HG02610 (cell line): ENCODE measurements around the gene STAT2.

Experiments
- ATAC-seq: cut with Tn5 transposase; IDR thresholded peaks from one replicate; pipeline ENCODE4 v1.9.1; 2021; ENCODE audit warnings: mild to moderate bottlenecking, moderate library complexity; ENCODE audit not compliant: unreplicated experiment

The STAT2 gene

DNA sequence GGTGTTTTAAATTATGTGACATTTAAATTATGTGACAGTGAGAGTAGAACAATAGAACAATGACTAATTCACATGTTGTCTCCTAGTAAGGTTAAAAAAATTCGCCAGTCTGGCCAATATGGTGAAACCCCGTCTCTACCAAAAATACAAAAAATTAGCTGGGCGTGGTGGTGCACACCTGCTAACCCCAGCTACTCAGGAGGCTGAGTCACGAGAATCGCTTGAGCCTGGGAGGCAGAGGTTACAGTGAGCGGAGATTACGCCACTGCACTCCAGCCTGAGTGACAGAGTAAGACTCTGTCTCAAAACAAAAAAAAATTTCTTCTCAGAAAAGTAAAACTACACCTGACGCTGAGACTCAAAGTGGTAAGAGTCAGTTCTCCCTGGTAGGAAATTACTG is 62.5 kb downstream of the STAT2 start:
- ATAC-seq, result no peak

DNA sequence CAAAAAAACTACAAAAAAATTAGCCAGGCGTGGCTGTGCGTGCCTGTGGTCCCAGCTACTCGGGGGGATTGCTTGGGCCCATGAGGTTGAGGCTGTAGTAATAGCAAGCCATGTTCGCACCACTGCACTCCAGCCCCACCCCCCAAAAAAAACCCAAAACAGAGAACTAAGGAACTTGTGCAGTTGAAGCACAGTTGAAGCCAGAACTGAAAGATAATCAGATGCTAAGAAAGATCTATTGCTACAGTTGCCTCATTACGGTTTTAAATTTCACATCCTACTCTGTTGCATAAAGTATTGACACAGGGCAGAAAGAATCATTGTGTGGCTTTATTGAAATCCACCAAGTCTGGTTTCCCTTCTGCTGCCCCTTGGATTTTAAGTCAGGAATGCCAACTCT is 63.6 kb downstream of the STAT2 start:
- ATAC-seq, result no peak

DNA sequence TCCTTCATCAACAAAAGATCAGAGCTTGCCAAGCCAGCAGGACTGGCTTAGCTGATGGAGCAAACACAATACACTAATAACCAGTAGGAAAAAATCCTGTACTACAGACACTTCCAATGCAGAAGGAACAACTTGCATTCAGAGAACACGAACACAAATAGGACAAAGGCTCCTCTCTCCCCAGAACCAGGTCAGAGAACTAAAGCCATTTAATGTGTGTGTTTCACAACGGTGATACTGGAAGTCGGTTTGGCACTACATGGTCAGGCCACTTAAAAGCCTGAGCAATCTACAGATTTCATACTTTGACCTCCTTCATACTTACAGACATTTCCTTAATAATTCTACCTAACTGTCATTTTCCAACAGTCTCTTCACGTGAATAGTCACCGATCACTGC is 66.1 kb downstream of the STAT2 start:
- no peak for ATAC-seq
